RWPE2 (cell line): ENCODE data around the gene LAPTM5.
A peak's percentile ranks its signal among the peaks of the same experiment; 100 is the strongest.

ENCODE experiments used
- ATAC-seq: fragments of 200-7000 bp; cut with Tn5 transposase; 3 replicates; pipeline ENCODE4 v1.9.1; 2021; ENCODE audit warnings: low read depth
- DNase-seq: peaks from one replicate; pipeline ENCODE4 v3.0.0-alpha.2; 2020; ENCODE audit warnings: low spot score
- H3K27ac ChIP-seq: fragments of 450-650 bp; 2 replicates; pipeline ENCODE4 v1.5.1; 2017; ENCODE audit warnings: mild to moderate bottlenecking; ENCODE audit not compliant: poor library complexity, severe bottlenecking
- H3K27me3 ChIP-seq: fragments of 250-450 bp; sonication (Bioruptor Pico); 2 replicates; pipeline ENCODE4 v1.5.1; 2021; ENCODE audit warnings: mild to moderate bottlenecking, moderate library complexity; ENCODE audit not compliant: insufficient read depth, poor library complexity, severe bottlenecking
- H3K36me3 ChIP-seq: fragments of 250-450 bp; sonication (Bioruptor Pico); 2 replicates; pipeline ENCODE4 v1.5.1; 2020; ENCODE audit warnings: low read depth, mild to moderate bottlenecking, moderate library complexity
- H3K4me1 ChIP-seq: fragments of 250-450 bp; sonication (Bioruptor Pico); 2 replicates; pipeline ENCODE4 v1.5.1; 2021; ENCODE audit warnings: mild to moderate bottlenecking, moderate library complexity; ENCODE audit not compliant: insufficient read depth, poor library complexity, severe bottlenecking
- H3K4me3 ChIP-seq: fragments of 250-450 bp; sonication (Bioruptor Pico); 2 replicates; pipeline ENCODE4 v1.5.1; 2021; ENCODE audit warnings: mild to moderate bottlenecking, moderate library complexity; ENCODE audit not compliant: severe bottlenecking
- H3K9me3 ChIP-seq: fragments of 250-450 bp; sonication (Bioruptor Pico); 2 replicates; pipeline ENCODE4 v1.5.1; 2021; ENCODE audit warnings: mild to moderate bottlenecking, moderate library complexity; ENCODE audit not compliant: severe bottlenecking
- TF ChIP-seq, protein P1 (sequence below): fragments of 450-650 bp; IDR thresholded peaks from one replicate; pipeline ENCODE4 v1.5.1; 2017; ENCODE audit warnings: mild to moderate bottlenecking, moderate library complexity; ENCODE audit not compliant: poor library complexity, severe bottlenecking

The LAPTM5 gene

DNA sequence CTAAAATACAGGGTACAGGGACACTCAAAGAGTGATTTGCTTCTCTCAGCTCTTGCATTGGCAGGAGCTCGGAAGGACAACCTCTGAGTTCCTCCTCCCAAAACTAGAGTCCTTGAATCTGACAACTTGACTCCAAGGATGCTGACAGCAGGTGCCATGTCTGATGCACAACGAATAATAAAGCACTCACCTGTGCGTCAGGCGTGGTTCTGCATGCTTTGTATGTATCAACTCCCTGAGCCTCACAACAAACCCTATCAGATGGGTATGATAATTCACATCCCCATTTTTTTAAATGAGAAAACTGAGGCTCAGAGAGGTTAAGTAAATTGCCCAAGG is 1.4 kb downstream of the LAPTM5 start:
- DNase-seq (no peak), ATAC-seq (no peak)
- H3K4me1 ChIP-seq: peaks cover 22% of the 10 kb centered on the region
- no peaks in the 10 kb centered on the region for H3K27me3 ChIP-seq
- H3K4me3 ChIP-seq: no peak overlapping the region
- TF ChIP-seq, protein P1, sequence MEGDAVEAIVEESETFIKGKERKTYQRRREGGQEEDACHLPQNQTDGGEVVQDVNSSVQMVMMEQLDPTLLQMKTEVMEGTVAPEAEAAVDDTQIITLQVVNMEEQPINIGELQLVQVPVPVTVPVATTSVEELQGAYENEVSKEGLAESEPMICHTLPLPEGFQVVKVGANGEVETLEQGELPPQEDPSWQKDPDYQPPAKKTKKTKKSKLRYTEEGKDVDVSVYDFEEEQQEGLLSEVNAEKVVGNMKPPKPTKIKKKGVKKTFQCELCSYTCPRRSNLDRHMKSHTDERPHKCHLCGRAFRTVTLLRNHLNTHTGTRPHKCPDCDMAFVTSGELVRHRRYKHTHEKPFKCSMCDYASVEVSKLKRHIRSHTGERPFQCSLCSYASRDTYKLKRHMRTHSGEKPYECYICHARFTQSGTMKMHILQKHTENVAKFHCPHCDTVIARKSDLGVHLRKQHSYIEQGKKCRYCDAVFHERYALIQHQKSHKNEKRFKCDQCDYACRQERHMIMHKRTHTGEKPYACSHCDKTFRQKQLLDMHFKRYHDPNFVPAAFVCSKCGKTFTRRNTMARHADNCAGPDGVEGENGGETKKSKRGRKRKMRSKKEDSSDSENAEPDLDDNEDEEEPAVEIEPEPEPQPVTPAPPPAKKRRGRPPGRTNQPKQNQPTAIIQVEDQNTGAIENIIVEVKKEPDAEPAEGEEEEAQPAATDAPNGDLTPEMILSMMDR: no peak
- no peaks in the 10 kb centered on the region for H3K9me3 ChIP-seq
- H3K36me3 ChIP-seq: no peaks in the 10 kb centered on the region
- H3K27ac ChIP-seq: peak overlapping the region; percentile 60

DNA sequence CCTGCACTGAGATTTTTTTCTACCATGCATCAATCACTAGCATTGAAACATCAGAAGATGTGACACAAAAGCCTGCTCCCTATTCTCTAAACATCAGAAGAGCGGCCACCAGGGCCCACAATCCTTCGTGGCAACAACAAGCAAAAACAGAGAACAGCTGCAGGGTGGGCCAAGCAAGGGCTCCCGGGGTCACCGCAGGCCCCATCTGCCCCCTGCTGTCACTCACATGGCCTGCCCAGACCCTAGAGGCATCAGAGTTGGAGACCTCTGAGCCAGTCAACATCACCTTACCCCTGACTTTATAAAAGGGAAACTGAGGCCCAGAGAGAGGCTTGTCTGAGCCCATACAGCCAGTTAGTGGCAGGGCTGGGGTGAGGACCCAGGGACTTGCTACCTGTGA is 1.8 kb downstream of the LAPTM5 start:
- Histone ChIP-seq H3K27me3 (no peaks in the 10 kb centered on the region), H3K4me3 (no peak overlapping the region), H3K36me3 (no peaks in the 10 kb centered on the region), H3K4me1 (peaks cover 22% of the 10 kb centered on the region), H3K27ac (peak overlapping the region; percentile 60), H3K9me3 (no peaks in the 10 kb centered on the region)
- TF ChIP-seq, protein P1: no peak
- ATAC-seq (no peak), DNase-seq (no peak)

DNA sequence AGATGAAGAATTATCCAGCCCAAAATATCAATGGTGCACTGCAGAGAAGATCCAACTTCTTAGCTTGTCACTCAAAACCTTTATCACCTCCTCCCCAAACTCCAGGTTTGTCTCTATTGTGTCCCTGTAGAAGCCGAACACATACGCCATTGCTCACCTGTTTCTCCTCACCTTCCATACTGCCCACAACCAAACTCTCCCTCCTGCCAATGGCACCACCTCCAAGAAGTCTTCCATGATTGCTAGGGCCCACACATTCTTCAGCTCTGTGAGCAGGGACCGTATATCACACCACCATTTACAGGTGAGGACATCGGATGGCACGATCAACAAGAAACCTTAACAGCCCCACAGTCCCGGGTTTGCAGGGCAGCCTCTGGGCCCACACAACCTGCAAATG is 2.2 kb downstream of the LAPTM5 start:
- no peaks in the 10 kb centered on the region for H3K9me3 ChIP-seq
- TF ChIP-seq, protein P1: no peak
- no peaks in the 10 kb centered on the region for H3K36me3 ChIP-seq
- DNase-seq (no peak), ATAC-seq (no peak)
- no peak overlapping the region for H3K4me3 ChIP-seq
- H3K27ac ChIP-seq: peak overlapping the region; percentile 60
- H3K27me3 ChIP-seq: no peaks in the 10 kb centered on the region
- peaks cover 22% of the 10 kb centered on the region for H3K4me1 ChIP-seq

DNA sequence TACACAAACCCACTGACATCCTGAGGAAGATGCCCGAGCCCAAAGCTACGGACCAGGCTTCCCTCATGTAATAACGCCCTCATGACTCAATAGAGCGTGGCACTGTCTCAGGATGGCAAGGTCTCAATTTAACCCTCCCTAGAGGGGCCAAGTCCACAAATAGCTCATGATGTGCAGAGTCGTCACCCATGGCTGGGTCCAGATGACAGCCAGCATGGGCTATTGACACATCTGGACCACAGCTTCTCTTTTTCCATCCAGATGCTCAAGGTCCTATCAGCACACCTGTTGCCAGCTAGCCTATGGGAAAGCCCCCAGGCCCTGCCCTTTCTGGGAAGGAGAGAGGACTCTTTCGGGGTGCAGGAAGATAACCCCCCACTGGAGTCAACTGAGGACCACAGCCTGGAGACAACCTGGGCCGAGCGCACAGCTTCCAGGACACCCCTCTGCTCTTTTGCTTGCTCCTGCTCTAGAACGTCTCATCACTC is 2.8 kb downstream of the LAPTM5 start:
- Histone ChIP-seq H3K36me3 (no peaks in the 10 kb centered on the region), H3K9me3 (no peaks in the 10 kb centered on the region), H3K27me3 (no peaks in the 10 kb centered on the region), H3K27ac (no peak overlapping the region), H3K4me3 (no peak overlapping the region), H3K4me1 (peaks cover 22% of the 10 kb centered on the region)
- TF ChIP-seq, protein P1: no peak
- DNase-seq (no peak), ATAC-seq (no peak)

DNA sequence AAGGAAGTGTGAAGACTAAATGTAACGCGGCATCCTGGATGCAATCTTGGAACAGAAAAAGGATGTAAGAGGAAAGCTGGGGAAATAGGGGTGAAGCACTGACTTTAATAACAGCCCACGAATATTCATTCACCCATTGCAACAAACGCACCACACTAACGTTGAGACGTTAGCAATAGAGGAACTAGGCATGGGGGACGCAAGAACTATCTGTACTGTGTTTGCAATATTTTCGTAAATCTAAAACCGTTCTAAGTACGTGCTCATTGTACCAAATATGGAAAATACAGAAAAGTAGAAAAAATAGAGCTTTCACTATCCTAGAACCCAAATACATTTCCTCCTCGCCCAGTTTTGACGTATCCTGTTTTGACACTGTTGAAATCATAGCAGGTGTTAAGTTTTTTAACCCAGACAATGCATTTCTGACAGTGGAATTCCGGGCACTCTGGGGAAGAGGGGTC is 3.9 kb downstream of the LAPTM5 start:
- DNase-seq: no peak
- ATAC-seq: no peak
- Histone ChIP-seq H3K27me3 (no peaks in the 10 kb centered on the region), H3K4me1 (peaks cover 24% of the 10 kb centered on the region), H3K27ac (no peak overlapping the region), H3K36me3 (no peaks in the 10 kb centered on the region), H3K4me3 (no peak overlapping the region), H3K9me3 (no peaks in the 10 kb centered on the region)
- TF ChIP-seq, protein P1: no peak
